Liver (tissue), 9 donors: Measurements from ENCODE around the gene CRYL1. TPM values are rescaled to one million over a fixed set of nuclear protein-coding genes. Genes with fewer than 3 reads are reported as not detected.

ENCODE experiments used
- DNase-seq: peaks from one replicate; pipeline ENCODE4 v3.0.0-alpha.2; 2017; ENCODE audit warnings: low spot score
- H3K27ac ChIP-seq, 2 donors: one replicate each; pipeline ENCODE4 v1.7.0; 2013; ENCODE audit warnings: inconsistent platforms in 2 of 2, low read length in 2 of 2, control low read depth in 1 of 2, low read depth in 1 of 2, mild to moderate bottlenecking in 1 of 2
- H3K27me3 ChIP-seq, 4 donors: one replicate each; pipeline versions ENCODE4 v1.6.1 to v1.7.0; 2013; ENCODE audit warnings: low read length in 3 of 4, inconsistent platforms in 1 of 4, mild to moderate bottlenecking in 1 of 4, moderate library complexity in 1 of 4; ENCODE audit not compliant: control insufficient read depth in 4 of 4, insufficient read depth in 4 of 4
- H3K36me3 ChIP-seq, 4 donors: one replicate each; pipeline versions ENCODE4 v1.6.1 to v1.7.0; 2013; ENCODE audit warnings: low read length in 3 of 4, mild to moderate bottlenecking in 3 of 4, low read depth in 1 of 4, moderate library complexity in 1 of 4; ENCODE audit not compliant: control insufficient read depth in 4 of 4, insufficient read depth in 3 of 4
- H3K4me1 ChIP-seq, 4 donors: one replicate each; pipeline versions ENCODE4 v1.6.1 to v1.7.0; 2013; ENCODE audit warnings: low read length in 3 of 4, mild to moderate bottlenecking in 3 of 4, moderate library complexity in 1 of 4; ENCODE audit not compliant: control insufficient read depth in 4 of 4, insufficient read depth in 4 of 4
- H3K4me3 ChIP-seq, 3 donors: one replicate each; pipeline versions ENCODE4 v1.6.1 to v1.7.0; 2013; ENCODE audit warnings: low read length in 3 of 3, control low read depth in 1 of 3, low read depth in 1 of 3, mild to moderate bottlenecking in 1 of 3
- H3K9ac ChIP-seq, 2 donors: one replicate each; pipeline ENCODE4 v1.7.0; 2013; ENCODE audit warnings: low read length in 2 of 2, mild to moderate bottlenecking in 2 of 2, moderate library complexity in 2 of 2, control low read depth in 1 of 2, low read depth in 1 of 2
- H3K9me3 ChIP-seq, 4 donors: one replicate each; pipeline versions ENCODE4 v1.6.1 to v1.7.0; 2013; ENCODE audit warnings: low read length in 3 of 4; ENCODE audit not compliant: control insufficient read depth in 4 of 4
- FOXA1 ChIP-seq: IDR thresholded peaks from 2 replicates; pipeline ENCODE4 v1.6.1; 2016; ENCODE audit warnings: antibody characterized with exemption
- GABPA ChIP-seq, 2 donors: IDR thresholded peaks in 1 of 2; conservative IDR thresholded peaks in 1 of 2; 2 replicates each; pipeline ENCODE4 v1.6.1; 2016; ENCODE audit warnings: antibody characterized with exemption in 2 of 2, mild to moderate bottlenecking in 1 of 2, moderate library complexity in 1 of 2
- JUND ChIP-seq, 2 donors: IDR thresholded peaks; 2 replicates each; pipeline ENCODE4 v1.6.1; 2016; ENCODE audit warnings: antibody characterized with exemption in 2 of 2
- NR2F2 ChIP-seq: IDR thresholded peaks from 2 replicates; pipeline ENCODE4 v1.6.1; 2016; ENCODE audit warnings: antibody characterized with exemption
- SP1 ChIP-seq: IDR thresholded peaks from 2 replicates; pipeline ENCODE4 v1.6.1; 2018; ENCODE audit warnings: antibody characterized with exemption, mild to moderate bottlenecking
- TAF1 ChIP-seq: conservative IDR thresholded peaks from 2 replicates; pipeline ENCODE4 v1.6.1; 2016; ENCODE audit warnings: antibody characterized with exemption, mild to moderate bottlenecking
- WGBS: extraction: QIAGEN DNeasy Blood & Tissue Kit; methylation state at CpG from one replicate; pipeline ENCODE4 v1.1.7; 2013; 5-methylcytosine and 5-hydroxymethylcytosine counted together
- polyA plus RNA-seq, 2 donors: library from polyadenylated mRNA; stranded (reverse) in 1 of 2; unstranded in 1 of 2; fragments of 200-250 nt in 1 of 2; fragments of >200 nt in 1 of 2; fragmentation: Nextera tagmentation in 1 of 2; extraction: Ambion mirVana in 1 of 2; gene quantifications; one replicate each; pipeline versions ENCODE4 v1.2.1 to v1.2.3, GENCODE V29; 2013 to 2015
- total RNA-seq, 2 donors: library from RNA; depleted of rRNA; stranded (reverse); fragments of >200 nt; gene quantifications; one replicate each; pipeline ENCODE4 v1.2.3, GENCODE V29; 2014
- TF ChIP-seq, protein P1 (sequence below): IDR thresholded peaks from 2 replicates; pipeline ENCODE4 v1.6.1; 2016; ENCODE audit warnings: antibody characterized with exemption
- TF ChIP-seq, protein P2 (sequence below): fragments of 150-350 bp; IDR thresholded peaks from 2 replicates; pipeline ENCODE4 v1.5.1; 2017; ENCODE audit warnings: improper control_type of control experiment, low read depth, low read length; ENCODE audit not compliant: missing input control
- TF ChIP-seq, protein P3 (sequence below): IDR thresholded peaks from 2 replicates; pipeline ENCODE4 v1.6.1; 2016; ENCODE audit warnings: antibody characterized with exemption, mild to moderate bottlenecking
- TF ChIP-seq, protein P4 (sequence below): IDR thresholded peaks from 2 replicates; pipeline ENCODE4 v1.6.1; 2016; ENCODE audit warnings: antibody characterized with exemption
- donor health status: healthy.
- donor health status: healthy.
- donor health status: healthy.
- donor health status: healthy.
- donor health status: healthy.

CRYL1 gene
- total and polyA plus RNA-seq, 4 donors: 87.8 to 179 (median 168) TPM

GRCh38 chr13:20389696-20390525 is 135.7 kb downstream of the CRYL1 start:
- Histone ChIP-seq H3K9me3 (no peaks in the 10 kb centered on the region), H3K4me1 (no peaks in the 10 kb centered on the region), H3K4me3 (no peak overlapping the region), H3K36me3 (no peaks in the 10 kb centered on the region), H3K27me3 (no peaks in the 10 kb centered on the region), H3K9ac (no peak overlapping the region), H3K27ac (no peak overlapping the region)
- 90% methylated on average over 13 of the region's 13 CpGs for WGBS
- no peak for DNase-seq
- TF ChIP-seq SP1 (no peak), TAF1 (no peak), JUND (IDR thresholded peaks at IDR 0.05) (no peak), GABPA (IDR thresholded peaks at IDR 0.05 in 1 of 2, conservative IDR thresholded peaks at IDR 0.05 in 1 of 2) (no peak), FOXA1 (no peak), NR2F2 (no peak)
- TF ChIP-seq, protein P1, sequence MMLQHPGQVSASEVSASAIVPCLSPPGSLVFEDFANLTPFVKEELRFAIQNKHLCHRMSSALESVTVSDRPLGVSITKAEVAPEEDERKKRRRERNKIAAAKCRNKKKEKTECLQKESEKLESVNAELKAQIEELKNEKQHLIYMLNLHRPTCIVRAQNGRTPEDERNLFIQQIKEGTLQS: no peak

DNA sequence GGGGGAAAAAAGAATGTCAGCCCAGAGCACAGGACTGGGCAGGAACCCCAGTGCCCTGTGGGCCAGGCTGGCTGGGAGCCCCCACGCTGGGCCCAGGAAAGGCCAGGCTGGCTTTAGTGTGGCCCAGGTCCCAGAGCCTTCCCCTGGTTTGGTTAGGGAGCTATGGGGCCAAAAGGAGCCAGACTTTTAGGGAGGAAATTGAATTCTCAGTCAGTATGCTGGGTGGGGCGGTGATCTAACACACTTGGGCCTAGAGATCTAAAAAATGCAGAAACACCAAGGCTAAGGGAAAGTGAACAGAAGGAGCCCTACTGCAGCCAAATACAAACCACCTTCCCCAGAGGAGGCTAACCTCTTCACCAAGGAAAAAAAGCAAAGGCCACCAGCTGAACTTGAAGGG is 137.5 kb downstream of the CRYL1 start:
- Histone ChIP-seq H3K27ac (no peak overlapping the region), H3K9me3 (no peaks in the 10 kb centered on the region), H3K4me1 (no peaks in the 10 kb centered on the region), H3K27me3 (no peaks in the 10 kb centered on the region), H3K36me3 (no peaks in the 10 kb centered on the region), H3K9ac (no peak overlapping the region), H3K4me3 (no peak overlapping the region)
- whole genome bisulfite sequencing: 93% methylated on average over 2 of the region's 2 CpGs
- no peak for TF ChIP-seq GABPA (IDR thresholded peaks at IDR 0.05 in 1 of 2, conservative IDR thresholded peaks at IDR 0.05 in 1 of 2)
- TF ChIP-seq, protein P2, sequence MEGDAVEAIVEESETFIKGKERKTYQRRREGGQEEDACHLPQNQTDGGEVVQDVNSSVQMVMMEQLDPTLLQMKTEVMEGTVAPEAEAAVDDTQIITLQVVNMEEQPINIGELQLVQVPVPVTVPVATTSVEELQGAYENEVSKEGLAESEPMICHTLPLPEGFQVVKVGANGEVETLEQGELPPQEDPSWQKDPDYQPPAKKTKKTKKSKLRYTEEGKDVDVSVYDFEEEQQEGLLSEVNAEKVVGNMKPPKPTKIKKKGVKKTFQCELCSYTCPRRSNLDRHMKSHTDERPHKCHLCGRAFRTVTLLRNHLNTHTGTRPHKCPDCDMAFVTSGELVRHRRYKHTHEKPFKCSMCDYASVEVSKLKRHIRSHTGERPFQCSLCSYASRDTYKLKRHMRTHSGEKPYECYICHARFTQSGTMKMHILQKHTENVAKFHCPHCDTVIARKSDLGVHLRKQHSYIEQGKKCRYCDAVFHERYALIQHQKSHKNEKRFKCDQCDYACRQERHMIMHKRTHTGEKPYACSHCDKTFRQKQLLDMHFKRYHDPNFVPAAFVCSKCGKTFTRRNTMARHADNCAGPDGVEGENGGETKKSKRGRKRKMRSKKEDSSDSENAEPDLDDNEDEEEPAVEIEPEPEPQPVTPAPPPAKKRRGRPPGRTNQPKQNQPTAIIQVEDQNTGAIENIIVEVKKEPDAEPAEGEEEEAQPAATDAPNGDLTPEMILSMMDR: no peak
- TF ChIP-seq, protein P3, sequence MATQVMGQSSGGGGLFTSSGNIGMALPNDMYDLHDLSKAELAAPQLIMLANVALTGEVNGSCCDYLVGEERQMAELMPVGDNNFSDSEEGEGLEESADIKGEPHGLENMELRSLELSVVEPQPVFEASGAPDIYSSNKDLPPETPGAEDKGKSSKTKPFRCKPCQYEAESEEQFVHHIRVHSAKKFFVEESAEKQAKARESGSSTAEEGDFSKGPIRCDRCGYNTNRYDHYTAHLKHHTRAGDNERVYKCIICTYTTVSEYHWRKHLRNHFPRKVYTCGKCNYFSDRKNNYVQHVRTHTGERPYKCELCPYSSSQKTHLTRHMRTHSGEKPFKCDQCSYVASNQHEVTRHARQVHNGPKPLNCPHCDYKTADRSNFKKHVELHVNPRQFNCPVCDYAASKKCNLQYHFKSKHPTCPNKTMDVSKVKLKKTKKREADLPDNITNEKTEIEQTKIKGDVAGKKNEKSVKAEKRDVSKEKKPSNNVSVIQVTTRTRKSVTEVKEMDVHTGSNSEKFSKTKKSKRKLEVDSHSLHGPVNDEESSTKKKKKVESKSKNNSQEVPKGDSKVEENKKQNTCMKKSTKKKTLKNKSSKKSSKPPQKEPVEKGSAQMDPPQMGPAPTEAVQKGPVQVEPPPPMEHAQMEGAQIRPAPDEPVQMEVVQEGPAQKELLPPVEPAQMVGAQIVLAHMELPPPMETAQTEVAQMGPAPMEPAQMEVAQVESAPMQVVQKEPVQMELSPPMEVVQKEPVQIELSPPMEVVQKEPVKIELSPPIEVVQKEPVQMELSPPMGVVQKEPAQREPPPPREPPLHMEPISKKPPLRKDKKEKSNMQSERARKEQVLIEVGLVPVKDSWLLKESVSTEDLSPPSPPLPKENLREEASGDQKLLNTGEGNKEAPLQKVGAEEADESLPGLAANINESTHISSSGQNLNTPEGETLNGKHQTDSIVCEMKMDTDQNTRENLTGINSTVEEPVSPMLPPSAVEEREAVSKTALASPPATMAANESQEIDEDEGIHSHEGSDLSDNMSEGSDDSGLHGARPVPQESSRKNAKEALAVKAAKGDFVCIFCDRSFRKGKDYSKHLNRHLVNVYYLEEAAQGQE: no peak
- TF ChIP-seq, protein P4, sequence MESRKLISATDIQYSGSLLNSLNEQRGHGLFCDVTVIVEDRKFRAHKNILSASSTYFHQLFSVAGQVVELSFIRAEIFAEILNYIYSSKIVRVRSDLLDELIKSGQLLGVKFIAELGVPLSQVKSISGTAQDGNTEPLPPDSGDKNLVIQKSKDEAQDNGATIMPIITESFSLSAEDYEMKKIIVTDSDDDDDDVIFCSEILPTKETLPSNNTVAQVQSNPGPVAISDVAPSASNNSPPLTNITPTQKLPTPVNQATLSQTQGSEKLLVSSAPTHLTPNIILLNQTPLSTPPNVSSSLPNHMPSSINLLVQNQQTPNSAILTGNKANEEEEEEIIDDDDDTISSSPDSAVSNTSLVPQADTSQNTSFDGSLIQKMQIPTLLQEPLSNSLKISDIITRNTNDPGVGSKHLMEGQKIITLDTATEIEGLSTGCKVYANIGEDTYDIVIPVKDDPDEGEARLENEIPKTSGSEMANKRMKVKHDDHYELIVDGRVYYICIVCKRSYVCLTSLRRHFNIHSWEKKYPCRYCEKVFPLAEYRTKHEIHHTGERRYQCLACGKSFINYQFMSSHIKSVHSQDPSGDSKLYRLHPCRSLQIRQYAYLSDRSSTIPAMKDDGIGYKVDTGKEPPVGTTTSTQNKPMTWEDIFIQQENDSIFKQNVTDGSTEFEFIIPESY: no peak
- no peak for DNase-seq
